DMS53 treated with DMSO at 0.1 percent for 48 hours (cell line): ENCODE measurements around the gene C2orf74.

Experiments
- DNase-seq: peaks from one replicate; lab custom pipeline; 2025; ENCODE audit not compliant: unreplicated experiment; lab: John Stamatoyannopoulos, UW

C2orf74 gene

DNA sequence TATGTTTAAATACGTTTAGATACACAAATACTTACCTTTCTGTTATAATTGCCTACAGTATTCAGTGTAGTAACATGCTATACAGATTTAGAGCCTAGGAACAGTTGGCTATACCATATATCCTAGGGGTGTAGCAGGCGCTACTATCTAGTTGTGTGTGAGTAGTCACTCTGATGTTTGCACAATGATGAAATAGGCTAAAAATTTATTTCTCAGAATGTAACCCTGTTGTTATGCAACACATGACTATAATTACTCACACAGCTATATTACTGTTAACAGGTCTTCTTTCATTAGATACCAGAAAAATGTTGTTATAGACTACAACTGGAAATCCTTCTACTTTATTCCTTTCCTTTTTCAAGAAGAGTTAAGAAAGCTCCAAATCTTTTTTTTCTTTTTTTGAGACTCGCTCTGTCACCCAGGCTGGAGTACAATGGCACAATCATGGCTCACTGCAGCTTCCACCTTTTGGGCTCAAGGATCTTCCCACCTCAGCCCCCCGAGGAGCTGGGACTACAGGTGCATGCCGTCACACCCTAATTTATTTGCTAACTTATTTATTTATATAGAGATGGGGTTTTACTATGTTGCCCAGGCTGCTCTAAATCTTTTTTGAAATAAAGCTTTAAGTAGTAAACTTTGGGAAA is 48.5 kb downstream of the C2orf74 start:
- DNase-seq, result no peak

DNA sequence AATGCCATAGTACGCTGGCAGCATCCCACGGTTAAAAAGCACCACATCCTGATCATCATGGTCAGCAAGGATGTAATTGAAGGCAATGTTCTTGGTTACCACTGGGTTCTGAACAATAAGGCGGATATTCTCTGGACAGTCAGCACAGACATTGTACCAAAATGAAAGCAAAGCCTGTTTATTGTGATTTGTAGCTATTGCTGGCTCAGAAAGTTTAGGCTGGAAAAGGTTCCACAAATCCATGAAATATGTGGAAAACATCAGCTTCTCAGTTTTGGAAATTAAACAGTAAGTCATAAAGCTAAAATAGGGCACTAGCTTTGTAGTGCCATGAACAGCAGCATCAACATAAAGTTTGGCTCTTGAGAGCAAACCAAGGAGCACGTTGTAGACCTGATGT is 52.2 kb downstream of the C2orf74 start:
- no peak for DNase-seq
